Neural progenitor cell (in vitro differentiated cells): ENCODE measurements around the gene RRP1. TPM values are rescaled to one million over a fixed set of nuclear protein-coding genes. Genes with fewer than 3 reads are reported as not detected.
A peak's percentile ranks its signal among the peaks of the same experiment; 100 is the strongest.

Experiments used
- DNase-seq: peaks from one replicate; pipeline ENCODE4 v3.0.0-alpha.2; 2016; ENCODE audit warnings: low spot score
- H2AFZ ChIP-seq: fragments of 200-600 bp; sonication (generic); replicated peaks from 2 replicates; pipeline ENCODE4 v1.6.1; 2016; ENCODE audit warnings: antibody characterized with exemption
- H3F3A ChIP-seq: fragments of 200-600 bp; sonication (generic); 2 replicates; pipeline ENCODE4 v1.6.1; 2016; ENCODE audit warnings: antibody characterized with exemption, low read depth
- H3K27ac ChIP-seq: fragments of 200-600 bp; sonication (generic); 2 replicates; pipeline ENCODE4 v1.5.1; 2016; ENCODE audit warnings: mild to moderate bottlenecking
- H3K27me3 ChIP-seq: fragments of 200-600 bp; sonication (generic); 2 replicates; pipeline ENCODE4 v1.6.1; 2016; ENCODE audit warnings: mild to moderate bottlenecking, moderate library complexity
- H3K36me3 ChIP-seq: fragments of 200-600 bp; sonication (generic); 2 replicates; pipeline ENCODE4 v1.5.1; 2016
- H3K4me1 ChIP-seq: fragments of 200-600 bp; sonication (generic); 2 replicates; pipeline ENCODE4 v1.6.1; 2016; ENCODE audit warnings: mixed run types
- H3K4me2 ChIP-seq: fragments of 200-600 bp; sonication (generic); 2 replicates; pipeline ENCODE4 v1.6.1; 2016
- H3K4me3 ChIP-seq: fragments of 200-600 bp; sonication (generic); 2 replicates; pipeline ENCODE4 v1.5.1; 2016
- H3K79me2 ChIP-seq: fragments of 200-600 bp; sonication (generic); 2 replicates; pipeline ENCODE4 v1.6.1; 2016; ENCODE audit warnings: low read depth
- H3K9ac ChIP-seq: fragments of 200-600 bp; sonication (generic); 2 replicates; pipeline ENCODE4 v1.6.1; 2016
- H3K9me3 ChIP-seq: fragments of 200-600 bp; sonication (generic); 2 replicates; pipeline ENCODE4 v1.5.1; 2016; ENCODE audit warnings: low read depth
- H4K20me1 ChIP-seq: fragments of 200-600 bp; sonication (generic); 2 replicates; pipeline ENCODE4 v1.6.1; 2016; ENCODE audit warnings: low read depth
- H3K27ac Mint-ChIP-seq: 3 replicates; pipeline ENCODE4 v1.8.0; 2021; ENCODE audit warnings: mixed read lengths
- H3K27me3 Mint-ChIP-seq: 2 replicates; pipeline ENCODE4 v1.8.0; 2022; ENCODE audit warnings: low read depth, mild to moderate bottlenecking, inconsistent platforms, moderate library complexity, mixed read lengths; ENCODE audit not compliant: insufficient read depth
- H3K36me3 Mint-ChIP-seq: 3 replicates; pipeline ENCODE4 v1.8.0; 2021; ENCODE audit warnings: mixed read lengths
- H3K4me1 Mint-ChIP-seq: 3 replicates; pipeline ENCODE4 v1.8.0; 2021; ENCODE audit warnings: mixed read lengths
- H3K4me3 Mint-ChIP-seq: 3 replicates; pipeline ENCODE4 v1.8.0; 2021; ENCODE audit warnings: mild to moderate bottlenecking, moderate library complexity, mixed read lengths
- H3K9me3 Mint-ChIP-seq: 3 replicates; pipeline ENCODE4 v1.8.0; 2020; ENCODE audit warnings: mixed read lengths
- EZH2 ChIP-seq: fragments of 200-600 bp; sonication (generic); IDR thresholded peaks from 2 replicates; pipeline ENCODE4 v1.6.1; 2017; ENCODE audit warnings: antibody characterized with exemption, mild to moderate bottlenecking, moderate library complexity
- EZH2phosphoT487 ChIP-seq: fragments of 200-600 bp; sonication (generic); IDR thresholded peaks from 2 replicates; pipeline ENCODE4 v1.6.1; 2017; ENCODE audit warnings: antibody characterized with exemption
- total RNA-seq: library from RNA; depleted of rRNA; stranded (reverse); fragments of >200 nt; gene quantifications from 2 replicates; pipeline ENCODE4 v1.2.3, GENCODE V29; 2015; ENCODE audit warnings: low replicate concordance
- TF ChIP-seq, protein P1 (sequence below): fragments of 200-600 bp; sonication (generic); IDR thresholded peaks from 2 replicates; pipeline ENCODE4 v1.5.1; 2017; ENCODE audit warnings: antibody characterized with exemption, mild to moderate bottlenecking

The RRP1 gene
- total RNA-seq, 1 donor from 2014 or later: 18.4 TPM

DNA sequence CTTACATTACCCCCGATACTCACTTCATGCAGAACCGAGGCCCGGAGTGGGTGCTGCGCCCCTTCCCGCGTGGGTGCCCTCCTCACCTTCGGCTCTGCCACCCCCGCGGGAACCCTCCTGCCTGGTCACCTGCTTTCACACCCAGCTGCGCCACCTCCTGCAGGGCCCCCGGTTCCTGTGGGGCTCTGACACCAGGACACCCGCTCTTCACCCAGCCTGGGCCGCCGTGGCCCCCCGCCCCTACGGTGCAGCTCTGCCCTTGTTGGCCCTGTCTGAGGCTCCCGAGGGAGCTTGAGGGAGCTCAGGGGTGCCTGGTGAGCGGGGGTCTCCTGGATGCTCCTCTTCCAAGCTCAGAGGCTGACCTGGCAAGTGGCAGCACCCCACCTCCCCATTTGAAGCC is 19.0 kb downstream of the RRP1 start:
- TF ChIP-seq EZH2: no peak
- TF ChIP-seq, protein P1, sequence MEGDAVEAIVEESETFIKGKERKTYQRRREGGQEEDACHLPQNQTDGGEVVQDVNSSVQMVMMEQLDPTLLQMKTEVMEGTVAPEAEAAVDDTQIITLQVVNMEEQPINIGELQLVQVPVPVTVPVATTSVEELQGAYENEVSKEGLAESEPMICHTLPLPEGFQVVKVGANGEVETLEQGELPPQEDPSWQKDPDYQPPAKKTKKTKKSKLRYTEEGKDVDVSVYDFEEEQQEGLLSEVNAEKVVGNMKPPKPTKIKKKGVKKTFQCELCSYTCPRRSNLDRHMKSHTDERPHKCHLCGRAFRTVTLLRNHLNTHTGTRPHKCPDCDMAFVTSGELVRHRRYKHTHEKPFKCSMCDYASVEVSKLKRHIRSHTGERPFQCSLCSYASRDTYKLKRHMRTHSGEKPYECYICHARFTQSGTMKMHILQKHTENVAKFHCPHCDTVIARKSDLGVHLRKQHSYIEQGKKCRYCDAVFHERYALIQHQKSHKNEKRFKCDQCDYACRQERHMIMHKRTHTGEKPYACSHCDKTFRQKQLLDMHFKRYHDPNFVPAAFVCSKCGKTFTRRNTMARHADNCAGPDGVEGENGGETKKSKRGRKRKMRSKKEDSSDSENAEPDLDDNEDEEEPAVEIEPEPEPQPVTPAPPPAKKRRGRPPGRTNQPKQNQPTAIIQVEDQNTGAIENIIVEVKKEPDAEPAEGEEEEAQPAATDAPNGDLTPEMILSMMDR: no peak
- TF ChIP-seq EZH2phosphoT487: no peak
- no peaks in the 10 kb centered on the region for H3F3A ChIP-seq
- no peaks in the 10 kb centered on the region for H3K9me3 ChIP-seq
- no peak for DNase-seq
- no peaks in the 10 kb centered on the region for H3K9me3 Mint-ChIP-seq
- peaks cover 9% of the 10 kb centered on the region for H3K4me1 ChIP-seq
- no peak overlapping the region for H3K4me3 Mint-ChIP-seq
- H2AFZ ChIP-seq: no peak overlapping the region
- no peaks in the 10 kb centered on the region for H4K20me1 ChIP-seq
- no peaks in the 10 kb centered on the region for H3K79me2 ChIP-seq
- H3K36me3 Mint-ChIP-seq: peaks cover 2% of the 10 kb centered on the region
- no peak overlapping the region for H3K27ac ChIP-seq
- no peak overlapping the region for H3K4me3 ChIP-seq
- no peak overlapping the region for H3K27ac Mint-ChIP-seq
- H3K27me3 Mint-ChIP-seq: peaks cover 8% of the 10 kb centered on the region
- H3K36me3 ChIP-seq: no peaks in the 10 kb centered on the region
- no peak overlapping the region for H3K4me2 ChIP-seq
- H3K27me3 ChIP-seq: no peaks in the 10 kb centered on the region
- no peak overlapping the region for H3K9ac ChIP-seq
- H3K4me1 Mint-ChIP-seq: no peaks in the 10 kb centered on the region

DNA sequence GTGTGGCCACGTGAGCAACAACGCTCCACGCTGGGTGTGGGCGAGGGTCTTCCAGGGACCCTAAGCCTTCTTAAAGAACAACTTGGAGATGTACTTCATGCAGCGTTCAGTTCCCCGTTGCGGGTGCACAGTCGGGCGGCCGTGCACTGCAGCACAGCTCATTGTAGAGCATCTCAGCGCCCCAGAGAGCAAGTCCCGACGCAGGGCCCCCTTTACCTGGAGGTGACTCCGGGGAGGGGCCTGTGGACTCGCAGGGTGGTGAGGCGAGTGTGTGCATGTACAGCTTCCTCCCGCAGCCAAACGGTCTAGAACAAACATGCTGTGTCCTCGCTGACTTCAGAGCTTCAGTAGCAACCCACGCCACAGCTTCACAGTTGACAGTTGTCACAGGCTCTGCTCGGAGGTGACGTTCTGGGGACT is 19.5 kb downstream of the RRP1 start:
- no peak for DNase-seq
- no peak overlapping the region for H3K27ac ChIP-seq
- H3K4me3 ChIP-seq: no peak overlapping the region
- H3K36me3 ChIP-seq: no peaks in the 10 kb centered on the region
- Mint-ChIP-seq H3K9me3 (no peaks in the 10 kb centered on the region), H3K36me3 (peaks cover 2% of the 10 kb centered on the region), H3K27me3 (peaks cover 8% of the 10 kb centered on the region), H3K4me1 (no peaks in the 10 kb centered on the region), H3K27ac (no peak overlapping the region), H3K4me3 (no peak overlapping the region)
- no peak overlapping the region for H3K4me2 ChIP-seq
- no peaks in the 10 kb centered on the region for H3K79me2 ChIP-seq
- H3F3A ChIP-seq: no peaks in the 10 kb centered on the region
- TF ChIP-seq EZH2phosphoT487 (no peak), EZH2 (no peak)
- TF ChIP-seq, protein P1: no peak
- no peaks in the 10 kb centered on the region for H4K20me1 ChIP-seq
- peaks cover 9% of the 10 kb centered on the region for H3K4me1 ChIP-seq
- H2AFZ ChIP-seq: no peak overlapping the region
- no peaks in the 10 kb centered on the region for H3K27me3 ChIP-seq
- H3K9me3 ChIP-seq: no peaks in the 10 kb centered on the region
- H3K9ac ChIP-seq: no peak overlapping the region

DNA sequence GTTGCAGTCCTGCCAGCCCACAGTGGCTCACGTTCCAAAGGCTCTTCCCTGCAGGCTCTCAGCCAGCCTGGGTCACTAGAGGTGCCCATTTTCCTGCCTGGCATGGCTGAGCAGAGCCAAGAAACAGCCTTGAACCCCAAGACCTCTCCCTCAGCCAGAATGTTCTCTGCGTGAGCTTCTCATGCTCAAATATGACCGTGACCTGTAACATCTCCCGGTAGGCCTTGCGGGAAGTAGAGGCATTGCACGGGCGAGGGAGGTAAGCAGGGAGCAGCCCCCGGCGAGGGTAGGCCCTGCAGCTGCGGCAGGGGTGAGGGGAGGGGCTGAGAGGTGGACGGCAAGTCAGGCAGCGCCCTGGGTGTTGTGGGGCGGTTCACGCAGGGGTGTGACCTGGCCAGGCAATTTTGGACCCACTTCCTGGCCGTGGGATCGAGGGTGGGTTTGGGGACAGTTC is 20.0 kb downstream of the RRP1 start:
- peak overlapping the region; percentile 57 for H3K27ac Mint-ChIP-seq
- Histone ChIP-seq H3K79me2 (no peaks in the 10 kb centered on the region), H3K4me2 (no peak overlapping the region), H3K9ac (no peak overlapping the region), H2AFZ (no peak overlapping the region), H3K4me1 (peaks cover 12% of the 10 kb centered on the region), H4K20me1 (no peaks in the 10 kb centered on the region), H3K27ac (no peak overlapping the region), H3K4me3 (no peak overlapping the region), H3F3A (peaks cover 3% of the 10 kb centered on the region), H3K27me3 (no peaks in the 10 kb centered on the region), H3K9me3 (no peaks in the 10 kb centered on the region), H3K36me3 (no peaks in the 10 kb centered on the region)
- H3K4me1 Mint-ChIP-seq: peaks cover 3% of the 10 kb centered on the region
- H3K9me3 Mint-ChIP-seq: no peaks in the 10 kb centered on the region
- H3K36me3 Mint-ChIP-seq: peaks cover 2% of the 10 kb centered on the region
- no peak for DNase-seq
- H3K4me3 Mint-ChIP-seq: no peak overlapping the region
- peaks cover 8% of the 10 kb centered on the region for H3K27me3 Mint-ChIP-seq
- no peak for TF ChIP-seq EZH2phosphoT487
- TF ChIP-seq, protein P1: no peak
- TF ChIP-seq EZH2: no peak
